Measurements from ENCODE around the gene GSTM4. TPM values are rescaled to one million over a fixed set of nuclear protein-coding genes. Genes with fewer than 3 reads are reported as not detected.
A peak's percentile ranks its signal among the peaks of the same experiment; 100 is the strongest.

GSTM4 gene
- total and polyA plus RNA-seq, 9 of the 15 experiments (the other 6 are each of a cell fraction or from before 2014, with no cell fraction given), result 18.8 to 53.4 (median 38.8) TPM

- TF ChIP-seq ZBTB40 (IDR thresholded peaks at IDR 0.05) (peak; percentile 48; the same call in 1 of the 2 replicates), ZBTB40 (CRISPR knock-in tag; IDR thresholded peaks at IDR 0.05) (no peak), SRSF9 (IDR thresholded peaks at IDR 0.05; ENCODE audit: borderline replicate concordance, low read depth, low read length) (no peak), ZNF217 (CRISPR knock-in tag; IDR thresholded peaks at IDR 0.05) (no peak), ZNF449 (CRISPR knock-in tag; IDR thresholded peaks at IDR 0.05) (no peak), CBX3 (IDR thresholded peaks at IDR 0.05; ENCODE audit: borderline replicate concordance in 1 of 2, low read length in 2 of 2) (no peak), RREB1 (CRISPR knock-in tag; IDR thresholded peaks at IDR 0.05) (no peak), MCM5 (IDR thresholded peaks at IDR 0.05; ENCODE audit: low read depth) (no peak), HES1 (IDR thresholded peaks at IDR 0.05; ENCODE audit: low read depth) (no peak)
Measured at GRCh38 chr1:109667452-109668122, 11.7 kb downstream of the GSTM4 start, which contains the start of gene GSTM2 (continued).

Data from K562 (cell line).